COR-L47 (cell line): ENCODE results near the gene SLIT3.

Source experiments
- DNase-seq: peaks from one replicate; lab custom pipeline; 2025; lab: John Stamatoyannopoulos, UW

Gene SLIT3

DNA sequence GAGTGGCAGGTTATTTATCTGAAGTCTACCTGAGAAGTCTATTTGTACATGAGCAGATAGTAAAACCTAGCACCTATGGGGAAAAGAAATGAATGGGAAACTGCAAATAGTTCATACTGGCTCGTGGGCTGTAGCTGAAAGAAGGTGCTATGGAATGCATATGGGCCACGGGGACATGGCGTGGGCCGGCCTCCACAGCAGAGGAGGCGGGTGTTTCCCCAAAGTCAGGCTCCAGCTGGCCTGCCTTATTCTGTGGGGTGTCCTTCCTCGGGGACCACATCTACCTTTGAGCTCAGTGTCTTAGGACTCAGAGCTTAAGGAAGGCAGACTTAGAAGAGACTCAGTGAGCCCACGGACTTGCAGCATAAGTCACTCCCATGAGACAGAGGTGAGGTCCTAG, 371.3 kb downstream of the SLIT3 start:
- DNase-seq: no peak

DNA sequence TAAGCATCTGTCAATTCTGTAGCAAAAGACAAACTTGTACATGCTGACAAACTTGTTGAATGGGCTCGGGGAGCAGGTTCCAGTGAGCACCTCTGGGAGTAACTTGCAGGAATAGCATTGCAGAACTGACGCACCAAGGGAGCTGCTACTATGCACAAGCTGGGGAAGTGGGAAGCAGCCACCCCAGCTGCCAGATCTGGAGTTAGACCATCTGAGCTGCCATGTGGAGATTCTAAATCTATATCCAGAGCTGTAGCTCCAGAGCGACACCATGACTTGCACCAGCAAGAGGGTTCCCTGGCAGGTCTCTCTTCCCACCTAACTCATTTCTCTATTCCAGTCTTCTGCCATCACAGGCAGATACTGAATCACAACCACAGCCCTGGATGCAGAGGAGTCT, 375.8 kb downstream of the SLIT3 start:
- DNase-seq: no peak

DNA sequence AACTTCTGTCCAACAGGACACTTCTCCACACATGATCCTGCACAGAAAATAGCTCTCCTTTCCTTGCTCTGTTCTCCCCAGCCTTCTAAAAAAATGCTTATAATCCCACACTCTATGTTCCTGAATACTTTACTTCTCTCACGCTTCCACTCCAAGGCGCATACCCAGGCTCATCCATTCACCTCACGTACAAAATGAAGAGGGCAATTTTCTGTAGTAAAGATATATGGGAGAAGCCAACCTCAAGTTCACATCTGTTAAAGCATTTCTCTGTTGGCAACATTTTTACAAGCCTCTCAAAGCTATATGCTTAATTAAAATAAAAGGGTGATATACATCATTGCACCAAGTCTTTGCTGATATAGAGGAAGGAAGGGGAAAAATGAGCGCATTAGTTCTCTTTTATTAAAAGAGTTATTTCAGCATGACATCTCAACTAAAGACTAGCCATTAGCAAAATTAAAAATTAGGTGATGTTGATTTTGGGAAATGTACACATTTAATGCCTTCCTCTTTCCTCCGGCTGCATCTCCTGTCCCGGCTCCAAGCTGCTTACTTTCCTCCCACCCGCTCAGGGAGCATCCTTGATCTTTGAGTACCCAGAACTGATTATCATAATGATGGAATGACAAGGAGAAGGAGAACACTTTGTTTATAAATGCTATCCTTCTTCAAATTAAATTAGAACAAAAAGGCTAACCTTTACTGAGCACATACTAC, 379.6 kb downstream of the SLIT3 start:
- no peak for DNase-seq

DNA sequence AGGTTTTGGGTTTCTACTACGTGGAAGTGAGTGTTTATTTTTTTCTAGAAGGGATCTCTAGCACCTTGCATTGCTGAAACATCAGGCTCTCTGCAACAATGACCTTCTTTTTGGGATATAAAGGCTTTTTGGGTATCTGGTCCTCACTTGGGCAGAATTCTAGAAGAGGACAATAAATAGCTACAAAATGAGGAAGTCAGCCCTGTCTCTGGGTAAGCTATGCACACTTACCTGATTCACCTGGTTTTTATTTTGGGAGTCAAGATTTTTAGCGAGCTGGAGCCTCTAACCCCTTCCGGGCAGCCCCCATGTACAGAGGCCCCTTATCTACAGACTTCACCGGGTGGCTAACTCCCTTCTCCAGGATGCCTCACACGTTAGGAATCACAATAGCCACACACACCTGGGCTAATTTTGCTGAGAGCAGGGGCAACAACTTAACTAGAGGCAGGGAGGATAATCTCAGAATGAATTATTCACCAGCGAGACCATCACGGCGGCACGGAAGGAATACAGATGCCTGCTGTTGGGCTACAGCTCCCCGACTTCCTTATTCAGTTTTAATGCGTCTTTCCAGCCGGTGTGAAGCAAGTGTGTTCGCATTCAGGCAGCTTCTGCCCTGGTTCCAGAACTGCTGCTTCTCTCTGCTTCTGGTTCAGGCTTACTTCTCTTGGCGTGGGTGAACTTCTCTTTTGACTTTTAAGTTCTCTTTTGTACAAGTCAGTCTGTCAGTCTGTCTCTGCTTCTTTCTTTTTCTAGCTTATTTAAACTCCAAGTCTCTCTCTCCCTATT, 380.7 kb downstream of the SLIT3 start:
- no peak for DNase-seq

DNA sequence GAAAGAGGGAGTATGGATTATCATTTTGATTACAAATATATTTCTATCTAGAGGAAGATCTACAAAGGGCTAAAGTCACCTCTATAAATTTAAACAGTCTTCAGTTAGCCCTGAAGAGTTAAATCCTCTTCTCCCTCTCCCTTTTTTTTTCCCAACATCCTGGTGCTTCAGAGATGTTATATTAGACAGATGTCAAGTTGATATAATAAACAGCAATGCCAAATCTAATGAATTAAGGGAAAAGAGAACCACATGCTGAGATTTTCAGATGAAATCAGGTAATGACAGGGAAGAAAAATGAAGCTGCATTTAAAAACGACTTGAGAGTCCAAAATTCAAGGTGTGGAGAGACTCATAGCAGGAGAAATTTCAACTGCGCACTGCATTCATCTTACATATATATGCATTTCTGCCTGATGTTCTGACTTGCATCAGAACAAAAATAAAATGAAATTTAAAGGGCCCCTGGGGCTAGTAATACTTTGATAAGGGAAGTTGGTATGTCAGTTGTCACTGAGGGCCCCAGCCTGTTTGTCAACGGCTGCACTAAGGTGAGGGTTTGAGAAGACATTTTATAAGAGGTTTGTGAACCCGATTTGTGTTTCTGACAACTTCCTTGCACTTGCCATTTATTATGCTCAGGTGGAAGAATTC, 382.9 kb downstream of the SLIT3 start:
- DNase-seq: no peak

DNA sequence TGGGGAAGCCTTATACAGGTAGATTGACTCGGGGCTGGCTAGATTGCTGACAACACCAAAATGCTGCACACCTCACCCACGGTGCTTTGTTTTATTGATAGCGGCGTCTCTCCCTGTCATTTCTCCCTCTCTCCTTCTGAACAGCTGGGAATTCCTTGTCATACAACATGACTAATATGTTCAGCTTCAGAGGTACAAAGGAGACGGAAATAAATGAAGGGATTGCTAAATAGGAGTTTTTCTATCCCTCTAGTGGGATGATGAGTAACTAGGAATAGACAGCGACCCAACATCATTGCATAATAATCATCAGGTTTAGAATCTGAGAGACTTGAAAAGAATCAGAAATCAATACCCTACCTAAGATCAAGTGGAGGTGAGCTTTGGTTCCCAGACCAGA, 384.1 kb downstream of the SLIT3 start:
- DNase-seq: no peak

DNA sequence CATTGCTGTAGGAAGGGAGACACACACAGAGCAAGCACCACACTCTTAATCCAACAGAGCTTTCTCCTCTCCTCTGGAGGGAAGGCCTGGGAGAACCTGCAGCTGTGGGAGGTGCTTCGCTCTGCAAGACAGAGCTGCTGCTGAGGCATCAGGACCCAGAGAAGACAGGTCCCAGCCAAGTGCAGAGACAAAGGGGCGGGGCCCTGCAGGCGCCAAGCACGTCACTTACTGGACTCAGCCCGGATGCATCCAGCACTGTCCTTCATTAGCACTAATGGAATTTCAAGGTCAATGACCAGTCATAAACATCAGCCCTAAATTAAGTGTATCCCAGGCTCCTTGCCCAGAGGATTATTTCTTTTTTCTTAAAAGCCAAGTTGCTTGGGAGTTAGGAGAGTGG, 384.7 kb downstream of the SLIT3 start:
- DNase-seq: no peak

DNA sequence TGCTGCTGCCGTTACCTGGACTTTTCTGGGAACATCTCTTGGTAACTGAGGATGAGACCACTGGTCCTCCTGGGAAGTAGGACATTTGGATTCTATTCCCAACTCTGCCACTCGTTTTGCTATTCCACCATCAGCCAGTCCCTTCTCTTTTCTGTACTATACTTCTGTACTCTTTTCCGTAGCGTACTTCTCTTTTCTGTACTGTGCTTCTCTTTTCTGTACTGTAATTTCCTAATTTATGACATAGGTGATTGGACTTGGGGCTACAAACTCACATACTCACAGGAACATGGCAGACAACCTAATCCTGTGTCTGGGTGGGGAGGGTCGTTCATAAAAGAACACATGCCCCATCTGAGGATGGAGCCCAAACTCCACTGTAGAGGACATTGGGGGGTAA, 386.4 kb downstream of the SLIT3 start:
- no peak for DNase-seq

DNA sequence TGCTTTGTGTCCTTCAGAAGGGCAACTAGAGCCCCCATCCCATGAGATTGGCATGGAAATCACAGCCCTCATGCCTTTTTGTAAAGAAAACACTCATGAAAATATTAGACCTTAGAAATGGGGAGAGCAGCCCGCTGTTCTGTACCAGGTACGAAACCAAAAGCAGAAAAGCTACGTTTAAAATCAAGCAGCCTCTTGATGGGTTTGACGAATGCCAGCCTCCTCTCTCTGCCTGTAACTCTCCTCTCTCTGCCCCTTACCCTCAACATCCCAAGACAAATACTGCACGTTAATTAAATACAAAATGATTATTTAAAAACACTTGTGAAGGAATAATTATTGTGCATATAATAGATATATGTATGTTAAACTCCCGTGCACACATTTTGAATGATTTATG, 390.1 kb downstream of the SLIT3 start:
- no peak for DNase-seq

DNA sequence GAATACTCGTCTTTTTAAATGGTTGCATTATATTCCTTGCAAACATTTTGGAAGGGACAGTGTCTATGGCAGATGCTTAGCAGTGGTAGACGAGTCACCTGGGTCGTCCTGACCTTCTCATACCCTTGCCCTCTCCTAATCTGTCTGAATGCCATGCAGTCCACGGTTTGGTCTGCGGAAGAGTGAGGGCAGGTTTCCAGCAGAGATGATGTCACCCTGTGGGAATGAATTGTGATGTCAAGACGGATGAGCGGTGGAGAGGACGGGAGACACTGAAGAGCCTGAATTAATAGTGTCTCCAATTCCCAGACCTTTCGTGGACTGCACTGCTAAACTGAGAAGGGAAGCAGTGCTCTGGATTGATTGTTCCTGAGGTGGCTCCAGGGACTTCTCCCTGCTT, 392.7 kb downstream of the SLIT3 start:
- no peak for DNase-seq

DNA sequence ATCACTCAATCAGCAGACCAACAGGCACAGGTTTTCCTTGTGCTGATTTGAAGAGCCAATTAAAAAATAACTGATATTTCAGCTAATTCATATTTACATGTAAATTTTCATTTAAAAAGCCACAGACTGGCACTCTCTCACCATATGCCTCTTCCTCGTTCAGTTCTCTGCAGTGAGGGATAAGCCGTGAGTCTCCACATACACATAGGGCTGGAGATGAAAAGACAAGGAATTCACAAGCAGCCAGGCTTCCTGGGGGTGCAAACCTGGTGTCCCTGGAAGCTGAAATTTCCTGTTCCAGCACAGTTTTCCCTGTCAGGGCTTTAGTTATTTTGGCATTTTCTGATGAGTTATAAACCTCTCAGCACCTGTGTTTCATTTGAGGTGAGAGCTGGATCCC, 397.9 kb downstream of the SLIT3 start:
- DNase-seq: no peak

DNA sequence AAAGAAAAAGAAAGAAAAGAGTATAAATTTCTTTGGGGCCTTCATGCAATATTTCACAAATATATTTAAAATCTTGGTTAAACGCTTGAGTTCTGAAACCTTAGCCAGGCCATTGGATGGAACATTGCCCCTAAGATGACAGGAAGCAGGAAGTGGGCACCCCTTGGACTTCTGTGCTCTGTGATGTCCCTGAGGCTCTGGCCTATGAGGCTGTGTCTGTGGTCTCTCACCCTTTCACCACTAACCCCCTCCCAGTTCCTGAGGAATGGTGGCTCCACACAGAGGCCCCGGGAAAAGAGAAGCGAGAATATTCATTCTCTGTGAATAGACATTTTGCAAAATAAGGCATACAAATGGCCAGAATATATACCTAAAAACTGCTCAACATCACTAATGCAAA, 401.3 kb downstream of the SLIT3 start:
- DNase-seq: no peak

DNA sequence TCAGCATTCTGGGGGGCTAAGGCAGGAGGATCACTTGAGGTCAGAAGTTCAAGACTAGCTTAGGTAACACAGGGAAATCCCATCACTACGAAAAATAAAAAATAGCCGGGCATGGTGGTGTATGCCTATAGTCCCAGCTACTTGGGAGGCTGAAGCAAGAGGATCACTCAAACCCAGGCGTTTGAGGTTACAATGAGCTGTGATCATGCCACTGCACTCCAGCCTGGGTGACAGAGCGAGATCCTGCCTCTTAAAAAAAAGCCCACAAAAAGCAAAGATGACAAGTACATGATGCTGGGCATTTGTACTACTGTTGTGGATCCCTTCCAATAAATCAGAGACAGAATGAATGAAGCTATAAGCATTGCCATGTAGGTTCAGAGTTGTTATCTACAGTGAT, 401.7 kb downstream of the SLIT3 start:
- no peak for DNase-seq

DNA sequence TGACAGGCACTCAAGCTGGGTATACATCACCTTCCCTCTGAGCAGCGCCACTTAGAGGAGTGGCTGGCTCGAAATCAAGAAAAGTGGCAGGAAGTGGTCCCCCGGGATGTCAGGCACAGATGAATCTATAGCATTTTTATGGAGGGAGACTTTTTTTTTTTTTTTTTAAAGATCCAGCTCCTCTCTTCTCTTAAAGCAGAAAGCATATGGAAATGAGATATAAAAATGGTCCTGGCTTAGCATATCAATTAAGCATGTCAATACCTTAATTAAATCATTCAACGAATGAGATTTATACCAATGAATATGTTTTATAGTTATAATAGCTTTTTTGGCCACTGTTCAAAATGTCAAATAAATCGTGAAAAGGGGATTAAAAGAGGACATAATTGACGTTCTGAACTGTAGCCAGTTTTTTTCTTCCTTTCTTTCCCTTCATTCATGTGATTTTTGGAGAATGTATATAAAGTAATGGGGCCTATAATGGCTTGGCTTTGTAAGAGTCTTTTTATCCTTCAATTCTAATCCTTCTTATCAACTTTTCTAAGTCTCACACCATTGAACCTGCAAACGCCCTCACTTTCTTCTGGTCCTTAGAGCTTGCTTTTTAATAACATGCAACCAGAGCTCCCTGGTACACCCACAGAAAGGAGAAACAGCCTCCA, 402.6 kb downstream of the SLIT3 start:
- no peak for DNase-seq

DNA sequence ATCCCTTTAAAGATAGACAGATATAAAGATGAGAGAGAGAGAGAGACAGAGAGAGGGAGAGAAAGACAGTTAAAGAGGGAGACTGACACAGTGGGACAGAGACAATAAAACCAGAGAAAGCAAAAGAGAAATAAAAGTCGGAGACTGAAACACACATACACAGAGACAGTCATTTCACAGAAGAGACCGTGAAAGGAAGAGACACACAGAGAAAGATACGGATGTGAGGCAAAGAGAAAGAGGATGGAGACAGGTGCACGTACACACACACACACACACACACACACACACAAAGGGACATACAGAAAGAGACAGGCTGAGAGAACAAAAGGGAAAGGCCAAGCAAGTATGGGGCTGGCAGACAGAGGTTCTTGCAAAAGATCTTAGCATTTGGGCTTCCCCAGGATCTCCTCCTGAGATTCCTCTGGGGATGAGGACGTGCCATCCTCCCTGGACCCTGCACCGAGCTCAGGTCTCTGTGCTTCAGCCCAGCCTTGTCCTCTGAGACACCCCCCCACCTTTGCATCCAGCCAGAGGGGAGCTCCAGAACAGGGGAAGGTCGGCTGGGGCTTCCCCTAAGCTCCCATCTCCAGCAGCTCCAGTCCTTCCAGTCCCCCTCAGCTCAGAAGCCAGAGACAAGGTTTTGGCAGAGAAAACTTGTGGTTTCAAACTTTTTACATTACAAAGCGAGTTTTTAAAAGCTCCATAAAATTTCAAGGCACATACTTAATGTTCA, 403.4 kb downstream of the SLIT3 start:
- DNase-seq: no peak

DNA sequence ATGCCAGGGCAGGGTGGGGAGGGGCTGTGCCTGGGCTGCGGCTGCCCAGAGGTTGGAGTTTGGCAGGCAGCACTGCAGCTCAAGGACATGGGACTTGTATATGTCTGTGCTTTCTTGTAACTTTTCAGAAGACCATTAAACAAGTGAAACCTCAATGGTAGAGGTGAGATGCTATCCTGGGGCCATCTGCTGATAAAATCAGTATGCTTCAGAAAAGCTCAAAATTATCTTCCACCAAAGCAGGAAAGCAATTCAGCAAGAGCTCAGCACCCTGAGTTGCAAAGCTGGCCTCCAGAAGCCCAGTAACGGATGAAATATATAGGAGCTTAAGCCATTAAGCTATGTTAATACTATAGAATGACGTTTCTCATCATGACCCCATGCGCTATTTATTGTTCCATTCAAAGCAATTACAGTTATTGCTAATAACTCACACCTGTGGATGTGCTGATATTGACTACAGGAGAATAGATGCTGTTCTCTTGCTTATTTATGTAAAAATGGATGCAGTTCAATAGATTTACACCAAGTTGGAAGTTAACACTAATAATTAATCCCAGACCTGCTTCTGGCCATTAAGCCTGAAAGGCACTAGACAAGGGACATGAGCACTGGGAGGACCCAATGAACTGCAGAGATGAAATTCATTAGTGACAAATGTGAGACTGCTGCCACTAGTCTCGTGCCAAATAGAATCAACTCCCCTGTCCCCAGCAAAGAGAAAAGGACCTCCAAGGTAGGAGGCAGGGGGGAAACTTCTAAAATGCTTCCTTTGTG, 405.5 kb downstream of the SLIT3 start:
- no peak for DNase-seq

DNA sequence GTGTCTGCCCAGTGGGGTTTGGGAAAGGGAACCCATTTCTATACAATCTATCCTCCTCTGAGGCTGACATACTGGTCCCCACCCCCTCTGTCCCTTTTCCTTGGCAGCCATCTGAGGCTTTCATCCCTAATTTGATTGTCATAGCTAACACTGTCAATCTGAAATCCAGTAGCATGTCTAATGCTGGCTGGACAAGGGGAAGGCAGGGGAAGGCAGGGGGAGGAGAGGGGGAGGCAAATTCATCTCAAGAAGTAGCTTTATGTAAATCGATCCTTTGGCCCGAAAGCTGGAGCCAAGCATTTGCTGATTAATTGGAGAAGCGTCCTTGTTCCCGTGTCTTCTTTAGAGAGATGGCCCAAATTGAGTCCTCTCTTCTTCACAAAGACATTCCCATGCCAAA, 407.7 kb downstream of the SLIT3 start:
- DNase-seq: no peak

DNA sequence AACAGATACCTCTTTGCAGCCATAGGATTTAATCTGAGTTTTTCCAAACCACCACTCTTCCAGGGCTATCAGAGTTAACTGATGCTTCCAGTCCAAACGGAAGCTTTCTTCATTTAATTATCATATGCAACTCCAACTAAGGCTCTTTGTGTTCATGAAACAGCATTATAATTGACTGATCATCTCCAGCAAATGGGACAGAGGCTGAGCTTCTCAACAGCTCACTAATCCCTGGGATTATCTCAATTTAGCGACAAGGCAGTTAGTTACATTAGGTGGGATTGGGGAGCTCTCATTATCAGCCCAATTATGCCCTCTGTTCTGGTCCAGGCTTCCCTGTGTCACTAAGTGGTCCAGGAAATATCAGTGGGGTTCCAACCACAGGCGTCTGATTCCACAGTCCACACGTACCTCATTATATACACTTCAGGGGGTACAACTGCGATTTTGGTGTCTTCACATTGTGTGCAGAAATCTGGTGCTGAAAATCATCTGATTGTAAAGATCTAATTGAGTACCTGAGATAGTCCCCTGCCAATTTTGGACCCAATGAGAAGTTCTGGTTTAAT, 408.2 kb downstream of the SLIT3 start:
- no peak for DNase-seq

DNA sequence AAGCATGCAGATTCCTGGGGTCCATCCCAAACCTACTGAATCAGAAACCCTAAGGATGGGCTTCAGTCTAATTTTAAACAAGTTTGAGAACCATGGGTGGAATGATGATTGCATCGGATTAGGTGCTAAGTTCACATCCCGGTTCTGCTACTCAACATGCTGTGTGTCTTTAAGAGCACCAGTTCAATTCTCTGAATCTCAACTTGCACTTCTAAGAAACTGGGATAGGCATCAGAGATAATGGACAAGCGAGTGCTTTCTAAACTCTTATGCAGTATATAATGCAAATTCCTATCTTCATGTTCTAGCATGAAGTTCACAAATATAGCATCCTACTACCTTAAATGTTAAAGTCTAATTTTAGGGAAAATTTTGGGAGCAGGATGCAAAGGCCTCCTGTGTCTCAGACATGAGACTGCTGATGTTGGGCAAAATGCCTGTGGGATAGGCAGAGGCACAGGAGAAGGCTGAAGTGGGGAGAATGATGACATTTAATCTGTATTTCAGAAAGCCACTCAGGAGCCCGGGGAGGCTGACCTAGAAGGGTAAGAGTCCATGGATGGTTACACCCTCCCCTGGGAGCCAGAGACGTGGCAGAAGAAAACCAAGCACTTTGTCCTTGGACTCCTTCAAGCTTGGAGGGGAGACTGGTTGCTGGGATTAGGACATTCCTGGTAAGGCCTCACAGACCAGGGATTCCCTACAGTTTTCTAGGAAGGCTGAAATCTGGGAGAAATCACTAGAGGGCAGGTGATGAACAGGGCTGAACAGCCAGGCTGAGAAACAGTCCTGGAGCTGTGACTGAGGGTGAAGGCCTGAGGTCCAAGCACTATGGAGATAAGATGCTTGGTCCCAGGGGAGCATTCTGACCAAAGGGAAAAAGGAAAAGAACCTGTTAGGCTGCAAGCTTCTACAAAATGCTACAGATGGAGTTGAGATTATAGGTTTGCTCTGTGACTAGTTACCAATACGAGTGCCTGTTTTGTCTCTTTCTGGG, 409.8 kb downstream of the SLIT3 start:
- no peak for DNase-seq

DNA sequence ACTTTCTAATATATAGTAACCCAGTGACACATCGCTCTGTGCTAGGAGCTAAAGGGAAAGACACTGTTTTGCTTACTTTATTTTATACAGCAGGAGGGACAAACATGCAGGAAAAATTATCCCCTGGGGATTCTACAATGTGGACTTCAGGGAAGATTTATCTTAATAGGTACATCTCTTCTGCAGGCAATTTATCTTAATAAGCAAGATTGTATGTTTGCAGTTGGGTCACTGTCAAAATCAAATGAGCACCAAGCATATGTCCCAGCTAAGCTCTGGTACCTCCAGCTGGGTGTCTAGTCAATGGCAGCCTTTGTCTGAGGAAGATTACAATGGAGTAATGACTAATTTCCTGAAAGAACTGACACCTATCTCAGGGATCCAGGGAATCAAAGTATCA, 411.9 kb downstream of the SLIT3 start:
- DNase-seq: no peak
